Measurements from ENCODE around the gene LYRM4. TPM values are rescaled to one million over a fixed set of nuclear protein-coding genes. Genes with fewer than 3 reads are reported as not detected.
A peak's percentile ranks its signal among the peaks of the same experiment; 100 is the strongest.

LYRM4 gene
- total RNA-seq, 6 experiments from 2014 or later, result 26.8 to 36.3 (median 30.2) TPM

GRCh38 chr6:5146398-5146797 lies 114.4 kb downstream of the LYRM4 start:
- H3K4me1 Mint-ChIP-seq (ENCODE audit: low read depth), result peaks cover 17% of the 10 kb centered on the region
- H3K36me3 Mint-ChIP-seq (ENCODE audit: low read depth), result no peaks in the 10 kb centered on the region
- no peak overlapping the region for H3K27ac Mint-ChIP-seq
- H3K4me3 Mint-ChIP-seq, result no peak overlapping the region
- no peaks in the 10 kb centered on the region for H3K9me3 Mint-ChIP-seq
- no peak for DNase-seq
- no peak for TF ChIP-seq CTCF (IDR thresholded peaks at IDR 0.05)
- H3K27me3 Mint-ChIP-seq (ENCODE audit: insufficient read depth), result no peaks in the 10 kb centered on the region; the same call in 1 of the 2 replicates

- Mint-ChIP-seq H3K4me3 (no peak overlapping the region), H3K27me3 (ENCODE audit: insufficient read depth) (no peaks in the 10 kb centered on the region; the same call in 1 of the 2 replicates), H3K27ac (no peak overlapping the region), H3K36me3 (ENCODE audit: low read depth) (no peaks in the 10 kb centered on the region), H3K9me3 (no peaks in the 10 kb centered on the region), H3K4me1 (ENCODE audit: low read depth) (peaks cover 4% of the 10 kb centered on the region; the same call in 1 of the 2 replicates)
- peak; percentile 96 for TF ChIP-seq CTCF (IDR thresholded peaks at IDR 0.05)
- DNase-seq, result peak; percentile 65
Measured at GRCh38 chr6:5143634-5144311, 117.0 kb downstream of the LYRM4 start.

GRCh38 chr6:5142915-5143314 lies 117.8 kb downstream of the LYRM4 start:
- no peaks in the 10 kb centered on the region for H3K36me3 Mint-ChIP-seq (ENCODE audit: low read depth)
- TF ChIP-seq CTCF (IDR thresholded peaks at IDR 0.05), result no peak
- DNase-seq, result no peak
- H3K9me3 Mint-ChIP-seq, result no peaks in the 10 kb centered on the region
- H3K4me1 Mint-ChIP-seq (ENCODE audit: low read depth), result peaks cover 4% of the 10 kb centered on the region; the same call in 1 of the 2 replicates
- no peak overlapping the region for H3K4me3 Mint-ChIP-seq
- no peaks in the 10 kb centered on the region; the same call in 1 of the 2 replicates for H3K27me3 Mint-ChIP-seq (ENCODE audit: insufficient read depth)
- H3K27ac Mint-ChIP-seq, result no peak overlapping the region

GRCh38 chr6:5142131-5142530 lies 118.6 kb downstream of the LYRM4 start:
- Mint-ChIP-seq H3K27me3 (ENCODE audit: insufficient read depth) (no peaks in the 10 kb centered on the region; the same call in 1 of the 2 replicates), H3K4me3 (no peak overlapping the region), H3K4me1 (ENCODE audit: low read depth) (peaks cover 4% of the 10 kb centered on the region; the same call in 1 of the 2 replicates), H3K27ac (no peak overlapping the region), H3K36me3 (ENCODE audit: low read depth) (no peaks in the 10 kb centered on the region), H3K9me3 (no peaks in the 10 kb centered on the region)
- TF ChIP-seq CTCF (IDR thresholded peaks at IDR 0.05), result no peak
- DNase-seq, result no peak

GRCh38 chr6:5141046-5141445 lies 119.7 kb downstream of the LYRM4 start:
- Mint-ChIP-seq H3K4me3 (no peak overlapping the region), H3K27ac (no peak overlapping the region), H3K27me3 (ENCODE audit: insufficient read depth) (no peaks in the 10 kb centered on the region), H3K9me3 (no peaks in the 10 kb centered on the region), H3K4me1 (ENCODE audit: low read depth) (peaks cover 4% of the 10 kb centered on the region; the same call in 1 of the 2 replicates), H3K36me3 (ENCODE audit: low read depth) (no peaks in the 10 kb centered on the region)
- DNase-seq, result no peak
- TF ChIP-seq CTCF (IDR thresholded peaks at IDR 0.05), result no peak
